Skeletal muscle tissue (tissue), 4 donors: ENCODE data around the gene DKK1. TPM values are rescaled to one million over a fixed set of nuclear protein-coding genes. Genes with fewer than 3 reads are reported as not detected.

ENCODE experiments used
- H3K27ac ChIP-seq: one replicate; pipeline ENCODE4 v1.7.0; 2013; ENCODE audit warnings: mild to moderate bottlenecking, low read depth, low read length, inconsistent platforms
- H3K27me3 ChIP-seq, 3 donors: one replicate each; pipeline ENCODE4 v1.7.0; 2013; ENCODE audit warnings: low read length in 3 of 3; ENCODE audit not compliant: control insufficient read depth in 3 of 3, insufficient read depth in 3 of 3
- H3K36me3 ChIP-seq, 3 donors: one replicate each; pipeline ENCODE4 v1.7.0; 2013; ENCODE audit warnings: low read length in 3 of 3; ENCODE audit not compliant: control insufficient read depth in 3 of 3, insufficient read depth in 3 of 3
- H3K4me1 ChIP-seq, 3 donors: one replicate each; pipeline ENCODE4 v1.7.0; 2013; ENCODE audit warnings: low read length in 3 of 3, mild to moderate bottlenecking in 3 of 3; ENCODE audit not compliant: control insufficient read depth in 3 of 3, insufficient read depth in 3 of 3
- H3K4me3 ChIP-seq, 3 donors: one replicate each; pipeline ENCODE4 v1.7.0; 2013; ENCODE audit warnings: low read length in 3 of 3
- H3K9ac ChIP-seq, 3 donors: one replicate each; pipeline ENCODE4 v1.7.0; 2013; ENCODE audit warnings: low read length in 3 of 3, mild to moderate bottlenecking in 3 of 3, moderate library complexity in 2 of 3, low read depth in 1 of 3
- H3K9me3 ChIP-seq, 3 donors: one replicate each; pipeline ENCODE4 v1.7.0; 2013; ENCODE audit warnings: low read length in 3 of 3; ENCODE audit not compliant: control insufficient read depth in 3 of 3
- total RNA-seq: library from RNA; depleted of rRNA; stranded (reverse); fragments of >200 nt; gene quantifications from one replicate; pipeline ENCODE4 v1.2.3, GENCODE V29; 2014
- donor health status: Osteomylitis.

DKK1 gene
- total RNA-seq, 1 donor from 2014 or later, result under 0.01 TPM

- H3K27ac ChIP-seq, result no peak overlapping the region
- H3K36me3 ChIP-seq, result no peaks in the 10 kb centered on the region
- H3K9me3 ChIP-seq, result no peaks in the 10 kb centered on the region
- no peak overlapping the region for H3K4me3 ChIP-seq
- H3K4me1 ChIP-seq, result peaks cover 11 to 19% (median 18%) of the 10 kb centered on the region in 3 donors
- H3K27me3 ChIP-seq, result peaks cover 7 to 16% (median 10%) of the 10 kb centered on the region in 3 donors
- H3K9ac ChIP-seq, result no peak overlapping the region
These were observed 1.9 kb downstream of the DKK1 start for GRCh38 chr10:52316001-52316400.

- peaks cover 7 to 16% (median 10%) of the 10 kb centered on the region in 3 donors for H3K27me3 ChIP-seq
- H3K4me3 ChIP-seq, result no peak overlapping the region
- no peak overlapping the region for H3K9ac ChIP-seq
- H3K4me1 ChIP-seq, result peaks cover 11 to 19% (median 18%) of the 10 kb centered on the region in 3 donors
- no peak overlapping the region for H3K27ac ChIP-seq
- no peaks in the 10 kb centered on the region for H3K9me3 ChIP-seq
- no peaks in the 10 kb centered on the region for H3K36me3 ChIP-seq
These were observed 2.4 kb downstream of the DKK1 start for GRCh38 chr10:52316500-52316899.

DNA sequence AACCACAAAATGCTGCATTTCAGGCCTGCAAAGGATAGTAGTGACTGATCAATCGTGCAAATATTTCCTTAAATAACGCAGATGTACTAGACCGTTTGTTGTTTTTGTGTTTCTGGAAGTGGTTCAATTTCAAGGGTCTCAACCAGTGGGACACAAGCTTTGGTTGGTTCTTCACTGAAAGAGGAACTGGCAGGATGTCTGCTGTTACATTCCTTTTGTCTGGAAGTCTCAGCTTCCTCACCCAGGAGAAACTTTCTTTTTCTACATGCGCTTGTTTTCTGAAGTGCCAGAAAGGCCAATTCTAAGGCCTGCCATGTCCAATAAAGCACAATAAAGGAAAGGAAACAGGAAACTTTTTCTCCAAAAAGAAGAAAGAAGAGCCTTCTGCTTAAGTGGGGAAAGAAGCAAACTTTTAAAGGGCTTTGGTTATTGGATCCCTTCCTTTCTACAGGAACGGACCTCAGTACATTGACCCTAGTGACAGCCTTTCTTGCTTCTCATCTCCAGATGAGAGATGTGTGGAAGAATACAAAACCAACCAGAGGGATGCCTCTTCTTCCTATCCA, 4.1 kb downstream of the DKK1 start:
- Histone ChIP-seq H3K9ac (no peak overlapping the region), H3K4me3 (no peak overlapping the region), H3K27ac (no peak overlapping the region), H3K4me1 (peaks cover 8 to 16% (median 15%) of the 10 kb centered on the region in 3 donors), H3K27me3 (peaks cover 4 to 12% (median 10%) of the 10 kb centered on the region in 3 donors), H3K9me3 (no peaks in the 10 kb centered on the region), H3K36me3 (no peaks in the 10 kb centered on the region)

- peaks cover 7 to 10% (median 8%) of the 10 kb centered on the region in 3 donors for H3K4me1 ChIP-seq
- H3K9ac ChIP-seq, result no peak overlapping the region
- no peak overlapping the region for H3K4me3 ChIP-seq
- H3K27ac ChIP-seq, result no peak overlapping the region
- H3K9me3 ChIP-seq, result no peaks in the 10 kb centered on the region
- H3K27me3 ChIP-seq, result peaks cover 4 to 9% (median 7%) of the 10 kb centered on the region in 3 donors
- no peaks in the 10 kb centered on the region for H3K36me3 ChIP-seq
These were observed 4.9 kb downstream of the DKK1 start for GRCh38 chr10:52318822-52319464.

DNA sequence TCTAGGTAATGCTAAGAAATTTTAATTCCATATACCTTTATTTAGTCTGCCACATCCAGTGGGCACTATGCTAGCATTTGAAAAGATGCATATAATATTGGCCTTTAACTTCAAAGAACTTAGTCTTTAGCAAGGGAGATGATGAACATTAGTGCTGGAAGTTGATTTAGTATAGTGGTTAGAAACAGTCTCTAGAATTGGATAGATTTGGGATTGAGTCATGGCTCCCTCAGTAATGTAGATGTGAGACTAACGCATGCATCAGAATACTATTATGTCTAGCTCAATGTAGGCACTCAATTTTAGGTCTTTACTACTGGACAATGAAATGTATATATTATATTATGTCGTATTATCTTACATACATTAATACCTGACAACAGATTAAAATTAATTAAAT, 5.8 kb downstream of the DKK1 start:
- H3K36me3 ChIP-seq, result no peaks in the 10 kb centered on the region
- no peak overlapping the region for H3K9ac ChIP-seq
- no peaks in the 10 kb centered on the region for H3K9me3 ChIP-seq
- H3K4me3 ChIP-seq, result no peak overlapping the region
- H3K4me1 ChIP-seq, result no peaks in the 10 kb centered on the region
- H3K27me3 ChIP-seq, result no peaks in the 10 kb centered on the region
- H3K27ac ChIP-seq, result no peak overlapping the region

GRCh38 chr10:52322323-52322722, 8.2 kb downstream of the DKK1 start:
- Histone ChIP-seq H3K9ac (no peak overlapping the region), H3K27me3 (no peaks in the 10 kb centered on the region), H3K4me1 (no peaks in the 10 kb centered on the region), H3K27ac (no peak overlapping the region), H3K9me3 (no peaks in the 10 kb centered on the region), H3K4me3 (no peak overlapping the region), H3K36me3 (no peaks in the 10 kb centered on the region)

GRCh38 chr10:52322936-52323335, 8.9 kb downstream of the DKK1 start:
- no peaks in the 10 kb centered on the region for H3K9me3 ChIP-seq
- no peak overlapping the region for H3K9ac ChIP-seq
- H3K36me3 ChIP-seq, result no peaks in the 10 kb centered on the region
- no peaks in the 10 kb centered on the region for H3K4me1 ChIP-seq
- H3K4me3 ChIP-seq, result no peak overlapping the region
- H3K27ac ChIP-seq, result no peak overlapping the region
- H3K27me3 ChIP-seq, result no peaks in the 10 kb centered on the region

DNA sequence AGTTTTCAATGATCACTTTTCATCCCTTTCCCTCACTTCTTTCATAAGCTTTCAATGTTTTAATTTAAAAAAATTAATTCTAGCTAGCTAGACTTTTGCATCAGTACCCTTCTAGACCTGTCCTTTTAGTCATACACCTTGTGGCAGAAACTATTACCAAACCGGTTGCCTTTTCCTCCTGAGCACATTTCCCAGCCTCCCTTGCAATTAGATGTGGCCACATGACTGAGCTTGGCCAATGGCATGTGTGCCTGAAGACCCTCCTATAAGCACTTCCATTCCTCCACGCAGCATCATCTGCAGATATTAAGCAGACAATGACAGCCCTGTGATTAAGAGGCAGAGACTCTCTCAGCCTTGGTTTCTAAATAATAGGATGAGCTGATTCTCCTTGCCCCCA, 12.3 kb downstream of the DKK1 start:
- H3K36me3 ChIP-seq, result no peaks in the 10 kb centered on the region
- no peaks in the 10 kb centered on the region for H3K9me3 ChIP-seq
- H3K4me3 ChIP-seq, result no peak overlapping the region
- no peaks in the 10 kb centered on the region for H3K27me3 ChIP-seq
- no peak overlapping the region for H3K9ac ChIP-seq
- H3K27ac ChIP-seq, result no peak overlapping the region
- no peaks in the 10 kb centered on the region for H3K4me1 ChIP-seq

DNA sequence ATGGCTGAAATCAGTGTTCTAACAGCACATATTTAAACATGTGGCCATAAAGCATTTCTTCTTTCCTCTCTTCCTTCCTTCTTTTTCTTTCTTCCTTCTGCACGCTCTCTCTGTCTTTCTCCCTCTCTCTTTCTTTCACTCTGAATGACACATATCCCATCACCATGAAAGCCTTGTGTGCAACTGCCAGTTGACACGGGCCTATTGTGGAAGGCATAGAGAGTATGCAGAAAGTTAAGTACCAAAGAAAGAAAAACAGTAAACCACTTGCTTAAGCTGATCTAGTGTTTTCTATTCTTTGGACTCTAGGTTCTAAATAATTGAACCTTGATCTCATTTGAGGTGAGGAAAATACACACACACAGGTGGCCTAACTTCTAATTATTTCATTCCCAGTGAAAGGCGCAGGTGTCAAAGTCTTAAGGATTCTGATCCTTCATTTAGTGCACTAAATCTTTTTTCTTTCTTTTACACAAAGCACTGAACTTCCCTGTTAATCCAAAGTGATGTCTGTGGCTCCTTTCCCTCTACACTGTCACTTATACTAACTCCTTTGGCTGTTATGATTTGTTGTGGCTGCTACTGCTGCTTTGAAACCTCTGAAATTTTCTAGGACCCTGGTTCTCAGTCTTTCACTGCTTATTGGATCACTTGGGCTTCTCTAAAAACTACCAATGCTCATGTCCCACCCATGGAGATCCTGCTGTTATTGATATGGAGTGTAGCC, 17.7 kb downstream of the DKK1 start:
- Histone ChIP-seq H3K9ac (no peak overlapping the region), H3K4me3 (no peak overlapping the region), H3K9me3 (no peaks in the 10 kb centered on the region), H3K36me3 (no peaks in the 10 kb centered on the region), H3K27me3 (no peaks in the 10 kb centered on the region), H3K4me1 (no peaks in the 10 kb centered on the region), H3K27ac (no peak overlapping the region)

GRCh38 chr10:52332815-52333214, 18.7 kb downstream of the DKK1 start:
- Histone ChIP-seq H3K27me3 (no peaks in the 10 kb centered on the region), H3K36me3 (no peaks in the 10 kb centered on the region), H3K27ac (no peak overlapping the region), H3K4me1 (no peaks in the 10 kb centered on the region), H3K4me3 (no peak overlapping the region), H3K9me3 (no peaks in the 10 kb centered on the region), H3K9ac (no peak overlapping the region)
